Esophagus squamous epithelium (tissue), 4 donors: ENCODE measurements around the gene TMEM131L.

Experiments
- CTCF ChIP-seq, 6 experiments: fragments of 450-650 bp in 4 of 6; fragments of 200-600 bp in 2 of 6; sonication (generic) in 2 of 6; IDR thresholded peaks; one replicate each; pipeline ENCODE4 v1.5.1; 2016 to 2019; ENCODE audit warnings: antibody characterized with exemption in 6 of 6, mild to moderate bottlenecking in 4 of 6, moderate library complexity in 4 of 6
- POLR2A ChIP-seq, 4 donors: fragments of 450-650 bp; IDR thresholded peaks; one replicate each; pipeline ENCODE4 v1.6.1; 2017; ENCODE audit warnings: antibody characterized with exemption in 4 of 4, mild to moderate bottlenecking in 4 of 4, moderate library complexity in 3 of 4

- TF ChIP-seq POLR2A (IDR thresholded peaks at IDR 0.05) (no peak), CTCF (IDR thresholded peaks at IDR 0.05) (no peak)
These were observed 1.7 kb downstream of the TMEM131L start for GRCh38 chr4:153467897-153468262.
